Measurements from ENCODE around the gene TMPRSS9. TPM values are rescaled to one million over a fixed set of nuclear protein-coding genes. Genes with fewer than 3 reads are reported as not detected.
"Not testable (repeated sequence)": the region's sequence is repeated elsewhere in the genome, so short reads cannot be mapped to it uniquely, and the experiment has no call there.

The TMPRSS9 gene
- total RNA-seq, 1 experiment from 2014 or later = not detected

DNA sequence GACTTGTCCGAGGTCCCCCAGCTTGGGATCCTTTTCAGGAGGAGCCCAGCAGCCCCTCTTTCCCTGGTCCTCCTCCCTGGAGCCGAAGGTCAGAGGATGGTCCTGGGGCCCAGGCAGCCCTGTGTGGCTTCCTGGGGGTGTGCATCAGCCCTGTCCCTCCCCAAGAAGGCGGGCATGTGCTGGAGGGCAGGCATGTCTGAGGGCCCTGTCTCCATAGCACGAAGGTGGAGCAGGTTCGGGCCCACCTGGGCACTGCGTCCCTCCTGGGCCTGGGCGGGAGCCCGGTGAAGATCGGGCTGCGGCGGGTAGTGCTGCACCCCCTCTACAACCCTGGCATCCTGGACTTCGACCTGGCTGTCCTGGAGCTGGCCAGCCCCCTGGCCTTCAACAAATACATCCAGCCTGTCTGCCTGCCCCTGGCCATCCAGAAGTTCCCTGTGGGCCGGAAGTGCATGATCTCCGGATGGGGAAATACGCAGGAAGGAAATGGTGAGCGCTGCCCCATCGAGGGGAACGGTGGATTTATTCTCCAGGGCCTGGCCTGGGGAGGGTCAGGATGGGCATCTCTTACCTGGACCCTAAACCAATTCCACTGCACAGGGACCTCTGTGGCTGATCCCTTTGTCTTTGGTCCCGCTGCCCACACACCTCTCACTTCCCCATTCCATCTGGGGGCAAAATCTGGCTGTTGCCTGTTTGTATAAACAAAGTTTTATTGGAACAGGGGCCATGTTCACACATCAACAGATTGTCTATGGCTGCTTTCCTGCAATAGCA is 56.4 kb downstream of the TMPRSS9 start:
- Histone ChIP-seq H3K9ac (ENCODE audit: low read length) (no peak overlapping the region), H3K27ac (ENCODE audit: low read length) (no peak overlapping the region)

DNA sequence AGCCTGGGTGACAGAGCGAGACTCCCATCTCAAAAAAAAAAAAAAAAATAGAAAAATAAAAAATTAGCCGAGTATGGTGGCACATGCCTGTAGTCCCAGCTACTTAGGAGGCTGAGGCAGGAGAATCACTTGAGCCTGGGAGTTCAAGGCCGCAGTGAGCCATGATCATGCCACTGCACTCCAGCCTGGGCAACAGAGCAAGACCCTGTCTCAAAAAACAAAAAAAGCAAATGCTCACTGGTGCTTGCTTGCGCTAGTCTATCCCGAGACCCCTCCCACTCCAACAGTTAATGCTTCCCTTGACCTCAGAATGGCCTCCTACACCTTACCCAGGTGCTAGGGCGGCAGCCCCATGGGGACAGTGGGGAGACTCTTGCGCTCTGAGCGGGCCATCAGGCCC is 57.4 kb downstream of the TMPRSS9 start:
- H3K9ac ChIP-seq (ENCODE audit: low read length); DNase-seq: not testable (repeated sequence)

More for the DNA sequence above, 56.4 kb downstream of the TMPRSS9 start:
- no peak for DNase-seq
- Histone ChIP-seq H2AFZ (ENCODE audit: low read length) (no peak overlapping the region), H3K79me2 (ENCODE audit: low read length) (no peaks in the 10 kb centered on the region), H3K9me2 (replicated peaks; ENCODE audit: insufficient read depth, low read length) (no peaks in the 10 kb centered on the region), H3K9me3 (ENCODE audit: low read length) (no peaks in the 10 kb centered on the region), H3K27me3 (ENCODE audit: low read length) (no peaks in the 10 kb centered on the region), H4K20me1 (ENCODE audit: insufficient read depth, low read depth, low read length) (0 out of 2 replicates have a peak, but pooled peaks cover 3% of the 10 kb centered on the region), H3K36me3 (ENCODE audit: insufficient read depth, low read length) (no peaks in the 10 kb centered on the region), H3K4me3 (ENCODE audit: low read length) (no peak overlapping the region), H3K4me1 (ENCODE audit: low read length) (no peaks in the 10 kb centered on the region), H3K4me2 (ENCODE audit: low read depth, low read length, poor library complexity, severe bottlenecking) (no peak overlapping the region)

DNA sequence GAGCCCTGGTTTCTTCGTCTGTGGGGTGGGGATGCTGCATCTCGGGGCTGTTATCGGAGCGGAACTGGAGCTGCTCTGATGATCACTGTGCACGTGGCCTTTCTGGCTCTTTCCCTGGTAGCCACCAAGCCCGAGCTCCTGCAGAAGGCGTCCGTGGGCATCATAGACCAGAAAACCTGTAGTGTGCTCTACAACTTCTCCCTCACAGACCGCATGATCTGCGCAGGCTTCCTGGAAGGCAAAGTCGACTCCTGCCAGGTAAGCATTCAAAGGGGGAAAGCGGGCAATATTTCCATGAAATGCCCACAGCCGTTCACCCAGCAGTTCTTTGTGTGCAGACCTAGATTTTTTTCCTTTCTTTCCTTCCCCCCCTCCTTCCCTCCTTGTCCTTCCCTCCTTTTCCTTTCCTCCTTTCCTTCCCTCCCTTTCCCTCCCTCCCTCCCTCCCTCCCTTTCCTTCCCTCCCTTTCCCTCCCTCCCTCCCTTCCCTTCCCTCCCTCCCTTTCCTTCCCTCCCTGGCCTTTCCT is 57.9 kb downstream of the TMPRSS9 start:
- Histone ChIP-seq H3K4me2 (ENCODE audit: low read depth, low read length, poor library complexity, severe bottlenecking) (no peak overlapping the region), H3K4me1 (ENCODE audit: low read length) (no peaks in the 10 kb centered on the region), H3K9me2 (replicated peaks; ENCODE audit: insufficient read depth, low read length) (no peaks in the 10 kb centered on the region), H3K9ac (ENCODE audit: low read length) (no peak overlapping the region), H3K4me3 (ENCODE audit: low read length) (no peak overlapping the region), H3K27me3 (ENCODE audit: low read length) (no peaks in the 10 kb centered on the region), H3K27ac (ENCODE audit: low read length) (no peak overlapping the region), H3K9me3 (ENCODE audit: low read length) (no peaks in the 10 kb centered on the region), H4K20me1 (ENCODE audit: insufficient read depth, low read depth, low read length) (no peaks in the 10 kb centered on the region), H3K79me2 (ENCODE audit: low read length) (no peaks in the 10 kb centered on the region), H2AFZ (ENCODE audit: low read length) (no peak overlapping the region), H3K36me3 (ENCODE audit: insufficient read depth, low read length) (no peaks in the 10 kb centered on the region)
- DNase-seq = no peak

More for the DNA sequence above, 57.4 kb downstream of the TMPRSS9 start:
- not testable (repeated sequence) for H3K27me3 ChIP-seq (ENCODE audit: low read length); H3K27ac ChIP-seq (ENCODE audit: low read length); H3K4me2 ChIP-seq (ENCODE audit: low read depth, low read length, poor library complexity, severe bottlenecking); H2AFZ ChIP-seq (ENCODE audit: low read length); H3K36me3 ChIP-seq (ENCODE audit: insufficient read depth, low read length); H3K9me3 ChIP-seq (ENCODE audit: low read length); H4K20me1 ChIP-seq (ENCODE audit: insufficient read depth, low read depth, low read length); H3K9me2 ChIP-seq (replicated peaks; ENCODE audit: insufficient read depth, low read length); H3K79me2 ChIP-seq (ENCODE audit: low read length); H3K4me1 ChIP-seq (ENCODE audit: low read length); H3K4me3 ChIP-seq (ENCODE audit: low read length)

DNA sequence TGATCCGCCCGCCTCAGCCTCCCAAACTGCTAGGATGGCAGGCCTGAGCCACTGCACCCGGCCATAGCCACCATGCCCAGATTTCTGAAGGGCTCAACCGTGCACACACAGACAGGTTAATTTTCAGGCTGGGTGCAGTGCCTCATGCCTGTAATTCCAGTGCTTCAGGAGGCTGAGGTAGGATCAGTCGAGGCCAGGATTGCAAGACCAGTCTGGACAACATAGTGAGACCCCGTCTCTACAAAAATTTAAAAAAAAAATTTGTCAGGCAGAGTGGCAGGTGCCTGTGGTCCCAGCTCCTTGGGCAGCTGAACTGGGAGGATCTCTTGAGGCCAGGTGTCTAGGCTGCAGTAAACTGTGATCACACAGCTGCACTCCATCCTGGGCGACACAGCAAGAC is 59.7 kb downstream of the TMPRSS9 start:
- H3K9me2 ChIP-seq (replicated peaks; ENCODE audit: insufficient read depth, low read length) = no peaks in the 10 kb centered on the region
- no peak for DNase-seq
- H3K27me3 ChIP-seq (ENCODE audit: low read length) = no peaks in the 10 kb centered on the region
- H3K9me3 ChIP-seq (ENCODE audit: low read length) = no peaks in the 10 kb centered on the region
- no peak overlapping the region for H3K9ac ChIP-seq (ENCODE audit: low read length)
- H3K79me2 ChIP-seq (ENCODE audit: low read length) = no peaks in the 10 kb centered on the region
- H4K20me1 ChIP-seq (ENCODE audit: insufficient read depth, low read depth, low read length) = 0 out of 2 replicates have a peak, but pooled peaks cover 7% of the 10 kb centered on the region
- H3K4me1 ChIP-seq (ENCODE audit: low read length) = no peaks in the 10 kb centered on the region
- no peaks in the 10 kb centered on the region for H3K36me3 ChIP-seq (ENCODE audit: insufficient read depth, low read length)
- H3K27ac ChIP-seq (ENCODE audit: low read length) = no peak overlapping the region
- no peak overlapping the region for H2AFZ ChIP-seq (ENCODE audit: low read length)
- H3K4me2 ChIP-seq (ENCODE audit: low read depth, low read length, poor library complexity, severe bottlenecking) = no peak overlapping the region
- H3K4me3 ChIP-seq (ENCODE audit: low read length) = no peak overlapping the region

DNA sequence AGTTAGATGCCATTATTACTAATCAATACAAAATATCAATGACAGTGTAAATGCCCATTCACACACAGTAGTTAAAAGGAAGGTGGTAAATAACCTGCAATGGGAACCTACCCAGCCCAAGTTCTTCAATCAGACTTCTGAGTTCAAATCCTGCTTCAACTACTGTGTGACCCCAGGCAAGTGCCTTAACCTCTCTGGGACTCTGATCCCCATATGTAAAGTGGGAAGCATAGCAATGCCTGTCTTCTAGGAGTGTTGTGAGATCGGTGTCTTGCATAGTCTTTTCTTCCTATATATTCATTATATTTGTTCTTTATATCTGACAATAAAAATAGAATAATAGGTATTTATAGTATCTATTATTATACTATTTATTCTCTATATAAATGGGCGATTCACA is 60.4 kb downstream of the TMPRSS9 start:
- no peak overlapping the region for H3K27ac ChIP-seq (ENCODE audit: low read length)
- no peaks in the 10 kb centered on the region for H3K9me3 ChIP-seq (ENCODE audit: low read length)
- H3K4me3 ChIP-seq (ENCODE audit: low read length) = no peak overlapping the region
- no peak for DNase-seq
- H3K4me1 ChIP-seq (ENCODE audit: low read length) = no peaks in the 10 kb centered on the region; the same call in 1 of the 2 replicates
- H3K9me2 ChIP-seq (replicated peaks; ENCODE audit: insufficient read depth, low read length) = no peaks in the 10 kb centered on the region
- H2AFZ ChIP-seq (ENCODE audit: low read length) = no peak overlapping the region
- no peaks in the 10 kb centered on the region for H3K36me3 ChIP-seq (ENCODE audit: insufficient read depth, low read length)
- no peak overlapping the region for H3K4me2 ChIP-seq (ENCODE audit: low read depth, low read length, poor library complexity, severe bottlenecking)
- H3K79me2 ChIP-seq (ENCODE audit: low read length) = peaks cover 2% of the 10 kb centered on the region
- no peak overlapping the region for H3K9ac ChIP-seq (ENCODE audit: low read length)
- no peaks in the 10 kb centered on the region for H3K27me3 ChIP-seq (ENCODE audit: low read length)
- peaks cover 9% of the 10 kb centered on the region for H4K20me1 ChIP-seq (ENCODE audit: insufficient read depth, low read depth, low read length)

DNA sequence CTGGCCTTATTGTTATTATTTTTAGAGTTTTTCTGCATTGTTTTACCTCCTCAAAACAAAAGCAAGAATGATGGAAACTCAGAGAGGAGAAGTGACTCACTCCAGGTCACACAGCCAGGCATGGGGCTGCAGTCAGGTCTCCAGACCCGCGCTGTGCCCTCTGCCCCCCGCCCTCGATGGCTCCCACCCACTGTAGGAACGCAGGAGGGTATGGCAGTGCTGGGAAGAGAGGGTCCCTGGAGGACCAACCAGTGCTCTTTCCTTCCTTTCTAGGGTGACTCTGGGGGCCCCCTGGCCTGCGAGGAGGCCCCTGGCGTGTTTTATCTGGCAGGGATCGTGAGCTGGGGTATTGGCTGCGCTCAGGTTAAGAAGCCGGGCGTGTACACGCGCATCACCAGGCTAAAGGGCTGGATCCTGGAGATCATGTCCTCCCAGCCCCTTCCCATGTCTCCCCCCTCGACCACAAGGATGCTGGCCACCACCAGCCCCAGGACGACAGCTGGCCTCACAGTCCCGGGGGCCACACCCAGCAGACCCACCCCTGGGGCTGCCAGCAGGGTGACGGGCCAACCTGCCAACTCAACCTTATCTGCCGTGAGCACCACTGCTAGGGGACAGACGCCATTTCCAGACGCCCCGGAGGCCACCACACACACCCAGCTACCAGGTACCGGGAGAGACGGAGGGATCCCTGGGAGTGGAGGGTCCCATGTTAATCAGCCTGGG is 61.7 kb downstream of the TMPRSS9 start:
- Histone ChIP-seq H3K4me1 (ENCODE audit: low read length) (peaks cover 10% of the 10 kb centered on the region), H3K9ac (ENCODE audit: low read length) (no peak overlapping the region), H3K79me2 (ENCODE audit: low read length) (peaks cover 15% of the 10 kb centered on the region), H3K4me2 (ENCODE audit: low read depth, low read length, poor library complexity, severe bottlenecking) (no peak overlapping the region), H3K9me2 (replicated peaks; ENCODE audit: insufficient read depth, low read length) (no peaks in the 10 kb centered on the region), H3K27ac (ENCODE audit: low read length) (no peak overlapping the region), H4K20me1 (ENCODE audit: insufficient read depth, low read depth, low read length) (peaks cover 22% of the 10 kb centered on the region), H3K36me3 (ENCODE audit: insufficient read depth, low read length) (no peaks in the 10 kb centered on the region), H3K27me3 (ENCODE audit: low read length) (no peaks in the 10 kb centered on the region), H3K9me3 (ENCODE audit: low read length) (no peaks in the 10 kb centered on the region), H3K4me3 (ENCODE audit: low read length) (no peak overlapping the region), H2AFZ (ENCODE audit: low read length) (no peak overlapping the region)
- no peak for DNase-seq

DNA sequence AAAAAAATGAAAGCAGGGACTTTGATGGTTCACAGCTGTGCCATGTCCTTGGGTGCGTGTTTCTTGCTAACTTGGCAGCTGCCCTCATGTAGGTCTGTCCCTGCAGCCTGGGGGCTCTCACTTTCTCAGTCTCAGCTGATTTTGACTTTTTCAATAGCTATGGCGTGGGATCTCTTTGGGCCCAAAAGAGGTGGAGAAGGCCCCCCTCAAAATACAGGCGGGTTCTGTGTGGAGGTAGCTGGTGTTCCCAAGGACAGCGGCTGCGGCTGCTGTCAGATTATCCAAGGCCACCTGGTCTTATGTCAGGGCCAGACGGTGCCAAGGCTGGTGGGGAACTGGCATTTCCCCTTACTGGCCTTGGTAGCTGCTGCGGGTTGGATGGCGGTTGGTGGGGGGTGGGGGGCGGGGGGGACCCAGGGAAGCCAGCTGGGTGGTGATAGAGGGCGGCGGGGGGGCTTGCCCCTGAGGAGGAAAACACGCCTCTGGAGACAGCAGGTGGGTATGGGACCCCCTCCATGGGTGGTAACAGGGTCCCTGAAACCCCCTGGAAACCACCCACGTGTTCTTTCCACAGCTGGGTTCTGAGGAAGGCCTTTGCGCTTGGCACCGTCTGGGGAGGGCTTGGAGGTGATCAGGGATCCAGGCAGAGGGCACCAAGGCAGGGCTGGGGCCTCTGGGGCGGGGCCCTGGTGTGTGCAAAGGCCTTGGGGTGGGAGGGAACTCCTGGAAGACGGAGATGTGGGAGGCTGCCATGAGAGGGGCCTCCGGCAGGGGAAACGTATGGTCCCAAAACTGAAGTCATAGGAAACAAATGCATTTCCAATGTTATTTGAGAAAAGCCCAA is 63.2 kb downstream of the TMPRSS9 start:
- Histone ChIP-seq H3K36me3 (ENCODE audit: insufficient read depth, low read length) (no peaks in the 10 kb centered on the region), H3K4me1 (ENCODE audit: low read length) (peaks cover 14% of the 10 kb centered on the region)
- DNase-seq = no peak

More for the DNA sequence above, 63.2 kb downstream of the TMPRSS9 start:
- Histone ChIP-seq H4K20me1 (ENCODE audit: insufficient read depth, low read depth, low read length) (peaks cover 22% of the 10 kb centered on the region), H3K4me2 (ENCODE audit: low read depth, low read length, poor library complexity, severe bottlenecking) (no peak overlapping the region), H3K79me2 (ENCODE audit: low read length) (peaks cover 21% of the 10 kb centered on the region), H3K27me3 (ENCODE audit: low read length) (no peaks in the 10 kb centered on the region), H3K9me2 (replicated peaks; ENCODE audit: insufficient read depth, low read length) (no peaks in the 10 kb centered on the region), H2AFZ (ENCODE audit: low read length) (no peak overlapping the region), H3K9me3 (ENCODE audit: low read length) (no peaks in the 10 kb centered on the region), H3K9ac (ENCODE audit: low read length) (no peak overlapping the region), H3K27ac (ENCODE audit: low read length) (no peak overlapping the region), H3K4me3 (ENCODE audit: low read length) (no peak overlapping the region)

Data from Karpas-422 (cell line).